Ovary (tissue), 3 donors: ENCODE results near the gene GRK3.

Experiments
- CTCF ChIP-seq, 3 donors: fragments of 450-650 bp in 2 of 3; fragments of 200-600 bp in 1 of 3; IDR thresholded peaks; one replicate each; pipeline versions ENCODE4 v1.5.1 to v1.8.0; 2016 to 2022; ENCODE audit warnings: antibody characterized with exemption in 3 of 3, mild to moderate bottlenecking in 1 of 3
- POLR2A ChIP-seq: fragments of 450-650 bp; IDR thresholded peaks from one replicate; pipeline ENCODE4 v1.6.1; 2017; ENCODE audit warnings: antibody characterized with exemption, mild to moderate bottlenecking, moderate library complexity
- donor health status: DM: no; HTN: no; CAD: no.

GRCh38 chr22:25627271-25627852 lies 62.9 kb downstream of the GRK3 start:
- TF ChIP-seq CTCF (IDR thresholded peaks at IDR 0.05), result no peak
- TF ChIP-seq POLR2A, result no peak
